KMS-11 (cell line): ENCODE results near the gene OVOL3.

Experiments used
- H2AFZ ChIP-seq: fragments of 200-600 bp; sonication (generic); 2 replicates; pipeline ENCODE4 v1.6.1; 2016; ENCODE audit warnings: antibody characterized with exemption, mixed run types, low read depth
- H3K27ac ChIP-seq: fragments of 200-600 bp; sonication (generic); 2 replicates; pipeline ENCODE4 v1.6.1; 2016; ENCODE audit warnings: mild to moderate bottlenecking, mixed run types
- H3K27me3 ChIP-seq: fragments of 200-600 bp; sonication (generic); 2 replicates; pipeline ENCODE4 v1.6.1; 2017; ENCODE audit warnings: mild to moderate bottlenecking, low read depth, mixed run types, moderate library complexity; ENCODE audit not compliant: insufficient read depth
- H3K36me3 ChIP-seq: fragments of 200-600 bp; sonication (generic); 2 replicates; pipeline ENCODE4 v1.6.1; 2017; ENCODE audit warnings: mild to moderate bottlenecking, mixed run types; ENCODE audit not compliant: insufficient read depth
- H3K4me1 ChIP-seq: fragments of 200-600 bp; sonication (generic); 2 replicates; pipeline ENCODE4 v1.6.1; 2016; ENCODE audit warnings: mild to moderate bottlenecking, low read depth, mixed run types; ENCODE audit not compliant: poor library complexity, severe bottlenecking
- H3K4me2 ChIP-seq: fragments of 200-600 bp; sonication (generic); 2 replicates; pipeline ENCODE4 v1.7.0; 2016; ENCODE audit warnings: mild to moderate bottlenecking, mixed run types
- H3K4me3 ChIP-seq: fragments of 200-600 bp; sonication (generic); IDR thresholded peaks from 2 replicates; pipeline ENCODE4 v1.6.1; 2017; ENCODE audit warnings: low read depth, low read length, mixed read lengths; ENCODE audit not compliant: insufficient read depth
- H3K79me2 ChIP-seq: fragments of 200-600 bp; sonication (generic); 2 replicates; pipeline ENCODE4 v1.6.1; 2016; ENCODE audit warnings: low read depth, mixed run types; ENCODE audit not compliant: insufficient read depth
- H3K9ac ChIP-seq: fragments of 200-600 bp; sonication (generic); 2 replicates; pipeline ENCODE4 v1.6.1; 2016; ENCODE audit warnings: mild to moderate bottlenecking, mixed run types
- H4K20me1 ChIP-seq: fragments of 200-600 bp; sonication (generic); 2 replicates; pipeline ENCODE4 v1.6.1; 2016; ENCODE audit warnings: mild to moderate bottlenecking, mixed run types; ENCODE audit not compliant: insufficient read depth
- CTCF ChIP-seq: fragments of 200-600 bp; sonication (generic); conservative IDR thresholded peaks from 2 replicates; pipeline ENCODE4 v1.6.1; 2017; ENCODE audit warnings: low read depth, mild to moderate bottlenecking, antibody characterized with exemption, low read length, moderate library complexity, mixed read lengths

The OVOL3 gene

GRCh38 chr19:36089847-36090246 is 21.1 kb upstream of the OVOL3 start:
- Histone ChIP-seq H4K20me1 (no peaks in the 10 kb centered on the region), H2AFZ (no peak overlapping the region), H3K4me2 (no peak overlapping the region), H3K27me3 (no peaks in the 10 kb centered on the region), H3K36me3 (peaks cover 3% of the 10 kb centered on the region; the same call in 1 of the 2 replicates), H3K4me3 (no peak overlapping the region), H3K9ac (no peak overlapping the region), H3K79me2 (no peaks in the 10 kb centered on the region), H3K4me1 (no peaks in the 10 kb centered on the region), H3K27ac (no peak overlapping the region)
- no peak for TF ChIP-seq CTCF

DNA sequence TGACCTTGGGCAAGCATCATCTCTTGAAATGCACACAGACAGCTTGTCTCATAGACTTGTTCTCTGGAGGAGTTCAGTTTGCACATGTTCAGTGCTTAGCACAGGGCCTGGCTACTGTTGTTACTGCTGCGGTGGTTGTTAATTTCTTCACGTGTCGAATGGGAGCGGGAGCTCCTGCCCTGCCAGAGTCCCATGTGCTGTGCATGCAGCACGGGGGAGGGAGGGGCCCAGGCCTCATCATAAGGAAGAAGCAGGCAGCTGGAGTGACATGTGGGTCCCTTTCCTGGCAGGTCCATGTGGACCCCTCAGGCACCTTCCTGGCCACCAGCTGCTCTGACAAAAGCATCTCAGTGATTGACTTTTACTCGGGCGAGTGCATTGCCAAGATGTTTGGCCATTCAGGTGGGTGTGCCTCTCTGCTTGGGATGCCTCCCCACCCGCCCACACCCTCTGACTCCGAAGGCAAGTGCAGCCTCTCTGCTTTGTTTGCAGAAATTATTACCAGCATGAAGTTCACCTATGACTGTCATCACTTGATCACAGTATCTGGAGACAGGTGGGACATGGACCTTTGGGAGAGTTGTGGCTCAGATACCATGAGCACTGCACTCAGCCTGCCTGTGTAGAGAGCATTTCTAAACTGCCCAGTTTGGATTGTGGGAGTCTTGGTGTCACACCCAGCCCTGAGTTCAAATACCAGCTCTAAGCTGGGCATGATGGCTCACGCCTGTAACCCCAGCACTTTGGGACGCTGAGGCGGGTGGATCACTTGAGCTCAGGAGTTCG is 19.8 kb upstream of the OVOL3 start:
- peaks cover 3% of the 10 kb centered on the region; the same call in 1 of the 2 replicates for H3K36me3 ChIP-seq
- H3K27ac ChIP-seq = no peak overlapping the region
- no peaks in the 10 kb centered on the region for H3K27me3 ChIP-seq
- H3K4me3 ChIP-seq = no peak overlapping the region
- H4K20me1 ChIP-seq = no peaks in the 10 kb centered on the region
- TF ChIP-seq CTCF = no peak
- no peaks in the 10 kb centered on the region for H3K79me2 ChIP-seq
- no peak overlapping the region for H3K9ac ChIP-seq
- no peaks in the 10 kb centered on the region for H3K4me1 ChIP-seq
- H2AFZ ChIP-seq = no peak overlapping the region
- no peak overlapping the region for H3K4me2 ChIP-seq

DNA sequence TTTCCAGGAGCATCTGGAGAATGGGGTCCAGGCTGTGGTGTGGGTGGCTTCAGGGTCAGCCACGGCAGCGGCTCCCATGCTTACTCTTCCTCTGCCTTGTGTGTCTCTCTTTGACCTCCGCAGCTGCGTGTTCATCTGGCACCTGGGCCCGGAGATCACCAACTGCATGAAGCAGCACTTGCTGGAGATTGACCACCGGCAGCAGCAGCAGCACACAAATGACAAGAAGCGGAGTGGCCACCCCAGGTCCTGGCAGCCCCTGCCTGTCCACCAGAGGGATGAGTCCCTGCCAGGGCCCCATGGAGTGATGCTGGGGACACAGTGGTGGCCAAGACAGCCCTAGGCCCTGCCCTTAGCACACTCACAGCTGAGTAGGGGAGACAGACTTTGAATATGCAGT is 18.4 kb upstream of the OVOL3 start:
- Histone ChIP-seq H3K27ac (no peak overlapping the region), H3K9ac (no peak overlapping the region), H3K36me3 (peaks cover 3% of the 10 kb centered on the region; the same call in 1 of the 2 replicates), H3K4me1 (no peaks in the 10 kb centered on the region), H3K79me2 (no peaks in the 10 kb centered on the region), H3K27me3 (no peaks in the 10 kb centered on the region), H4K20me1 (no peaks in the 10 kb centered on the region), H2AFZ (no peak overlapping the region), H3K4me3 (no peak overlapping the region), H3K4me2 (no peak overlapping the region)
- TF ChIP-seq CTCF = no peak

GRCh38 chr19:36093146-36093662 is 17.7 kb upstream of the OVOL3 start:
- no peak overlapping the region for H3K4me2 ChIP-seq

More at GRCh38 chr19:36093146-36093662, 17.7 kb upstream of the OVOL3 start:
- Histone ChIP-seq H3K79me2 (no peaks in the 10 kb centered on the region), H3K27me3 (no peaks in the 10 kb centered on the region), H3K9ac (no peak overlapping the region), H3K36me3 (peaks cover 3% of the 10 kb centered on the region; the same call in 1 of the 2 replicates), H2AFZ (no peak overlapping the region), H3K4me3 (no peak overlapping the region), H4K20me1 (no peaks in the 10 kb centered on the region), H3K4me1 (no peaks in the 10 kb centered on the region), H3K27ac (no peak overlapping the region)
- no peak for TF ChIP-seq CTCF
